Stimulated activated CD8-positive, alpha-beta memory T cell treated with anti-CD3 and anti-CD28 coated beads, Interleukin-4, amount 100 ng/mL, for 48 hours (primary cell): ENCODE measurements around the gene PLAU.

Source experiments
- DNase-seq: peaks from one replicate; pipeline ENCODE4 v3.0.0-alpha.2; 2020

PLAU gene

GRCh38 chr10:73910764-73911552, at the start of gene PLAU:
Gene PLAU (plus strand): TSS chr10:73911132. CDS start chr10:73911556, 424 bp downstream.
- DNase-seq, result peak; percentile 53

- DNase-seq, result no peak
These were observed 48.9 kb upstream of the PLAU start for GRCh38 chr10:73862011-73862410.

GRCh38 chr10:73863039-73863817, 47.7 kb upstream of the PLAU start:
- DNase-seq, result no peak

GRCh38 chr10:73864229-73864628, 46.7 kb upstream of the PLAU start:
- no peak for DNase-seq

- DNase-seq, result no peak
These were observed 45.8 kb upstream of the PLAU start for GRCh38 chr10:73865107-73865458.

GRCh38 chr10:73865459-73866442, 45.2 kb upstream of the PLAU start:
- peak; percentile 62 for DNase-seq

GRCh38 chr10:73866621-73867020, 44.3 kb upstream of the PLAU start:
- no peak for DNase-seq

GRCh38 chr10:73867126-73867807, 43.7 kb upstream of the PLAU start:
- DNase-seq, result no peak

GRCh38 chr10:73867871-73868631, 42.9 kb upstream of the PLAU start:
- no peak for DNase-seq

- DNase-seq, result no peak
These were observed 42.2 kb upstream of the PLAU start for GRCh38 chr10:73868655-73869195.

- no peak for DNase-seq
These were observed 39.4 kb upstream of the PLAU start for GRCh38 chr10:73871295-73872189.

GRCh38 chr10:73872190-73872710, 38.7 kb upstream of the PLAU start:
- DNase-seq, result no peak

GRCh38 chr10:73873142-73873837, 37.6 kb upstream of the PLAU start:
- no peak for DNase-seq

GRCh38 chr10:73873838-73874215, 37.1 kb upstream of the PLAU start:
- DNase-seq, result no peak

GRCh38 chr10:73874267-73875138, 36.4 kb upstream of the PLAU start, which contains the start of gene CAMK2G:
Gene CAMK2G (minus strand): TSS chr10:73874555. CDS start chr10:73874461, 94 bp downstream.
- peak; percentile 82 for DNase-seq

GRCh38 chr10:73875139-73875475, 35.8 kb upstream of the PLAU start:
- no peak for DNase-seq

GRCh38 chr10:73876157-73876556, 34.8 kb upstream of the PLAU start:
- no peak for DNase-seq

GRCh38 chr10:73876566-73876965, 34.4 kb upstream of the PLAU start:
- DNase-seq, result no peak
